Measurements from ENCODE around the gene MCUB. TPM values are rescaled to one million over a fixed set of nuclear protein-coding genes. Genes with fewer than 3 reads are reported as not detected.
"Not testable (repeated sequence)": the region's sequence is repeated elsewhere in the genome, so short reads cannot be mapped to it uniquely, and the experiment has no call there.

The MCUB gene
- total RNA-seq, 1 donor from 2014 or later = 29.2 TPM

- no peak for DNase-seq (ENCODE audit: low read depth)
- no peak for TF ChIP-seq CTCF (IDR thresholded peaks at IDR 0.05; ENCODE audit: insufficient read depth, low read length, poor library complexity, severe bottlenecking)
- no peak overlapping the region for H3K4me3 ChIP-seq (ENCODE audit: low read depth, low read length)
- H3K27me3 ChIP-seq (ENCODE audit: control insufficient read depth, insufficient read depth, low read length) = no peaks in the 10 kb centered on the region
- no peaks in the 10 kb centered on the region for H3K36me3 ChIP-seq (ENCODE audit: control insufficient read depth, insufficient read depth, low read length)
These were observed 12.1 kb downstream of the MCUB start for GRCh38 chr4:109572154-109572553.

- no peak for DNase-seq (ENCODE audit: low read depth)
- Histone ChIP-seq H3K36me3 (ENCODE audit: control insufficient read depth, insufficient read depth, low read length) (no peaks in the 10 kb centered on the region), H3K27me3 (ENCODE audit: control insufficient read depth, insufficient read depth, low read length) (no peaks in the 10 kb centered on the region), H3K4me3 (ENCODE audit: low read depth, low read length) (no peak overlapping the region)
- TF ChIP-seq CTCF (IDR thresholded peaks at IDR 0.05; ENCODE audit: insufficient read depth, low read length, poor library complexity, severe bottlenecking) = no peak
These were observed 14.4 kb downstream of the MCUB start for GRCh38 chr4:109574443-109574850.

- no peaks in the 10 kb centered on the region for H3K27me3 ChIP-seq (ENCODE audit: control insufficient read depth, insufficient read depth, low read length)
- DNase-seq (ENCODE audit: low read depth) = no peak
- no peak overlapping the region for H3K4me3 ChIP-seq (ENCODE audit: low read depth, low read length)
- H3K36me3 ChIP-seq (ENCODE audit: control insufficient read depth, insufficient read depth, low read length) = no peaks in the 10 kb centered on the region
- no peak for TF ChIP-seq CTCF (IDR thresholded peaks at IDR 0.05; ENCODE audit: insufficient read depth, low read length, poor library complexity, severe bottlenecking)
These were observed 15.1 kb downstream of the MCUB start for GRCh38 chr4:109574931-109575804.

GRCh38 chr4:109576462-109576861 lies 16.4 kb downstream of the MCUB start:
- DNase-seq (ENCODE audit: low read depth) = no peak
- H3K27me3 ChIP-seq (ENCODE audit: control insufficient read depth, insufficient read depth, low read length) = no peaks in the 10 kb centered on the region
- no peak overlapping the region for H3K4me3 ChIP-seq (ENCODE audit: low read depth, low read length)
- H3K36me3 ChIP-seq (ENCODE audit: control insufficient read depth, insufficient read depth, low read length) = no peaks in the 10 kb centered on the region
- no peak for TF ChIP-seq CTCF (IDR thresholded peaks at IDR 0.05; ENCODE audit: insufficient read depth, low read length, poor library complexity, severe bottlenecking)

DNA sequence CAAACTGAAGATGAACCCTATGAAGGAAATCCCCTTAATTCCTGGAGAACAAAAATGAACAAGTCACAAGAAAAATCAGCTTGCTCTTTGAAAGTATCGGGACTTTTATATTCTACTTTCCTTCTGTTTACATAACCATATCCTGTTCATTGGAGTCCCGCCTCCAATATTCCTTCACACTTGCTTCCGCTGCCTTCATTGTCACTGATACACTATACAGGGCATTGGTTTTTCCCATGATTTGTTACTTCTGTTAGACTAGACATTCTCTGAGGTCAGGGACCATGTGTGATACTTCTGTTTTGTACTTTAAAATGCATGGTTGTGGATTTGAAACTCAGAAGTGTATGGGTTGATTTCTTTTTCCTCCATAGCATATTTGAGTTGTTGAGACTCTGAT lies 18.8 kb downstream of the MCUB start:
- no peak for TF ChIP-seq CTCF (IDR thresholded peaks at IDR 0.05; ENCODE audit: insufficient read depth, low read length, poor library complexity, severe bottlenecking)

GRCh38 chr4:109579997-109580396 lies 20.0 kb downstream of the MCUB start:
- not testable (repeated sequence) for H3K27me3 ChIP-seq (ENCODE audit: control insufficient read depth, insufficient read depth, low read length); DNase-seq (ENCODE audit: low read depth); H3K4me3 ChIP-seq (ENCODE audit: low read depth, low read length); H3K36me3 ChIP-seq (ENCODE audit: control insufficient read depth, insufficient read depth, low read length)

More for the DNA sequence above, 18.8 kb downstream of the MCUB start:
- H3K36me3 ChIP-seq (ENCODE audit: control insufficient read depth, insufficient read depth, low read length) = no peaks in the 10 kb centered on the region
- H3K27me3 ChIP-seq (ENCODE audit: control insufficient read depth, insufficient read depth, low read length) = no peaks in the 10 kb centered on the region
- no peak for DNase-seq (ENCODE audit: low read depth)
- no peak overlapping the region for H3K4me3 ChIP-seq (ENCODE audit: low read depth, low read length)

Measured in kidney epithelial cell (primary cell).